NCI-H1105 (cell line): ENCODE measurements around the gene CHCHD5.
A peak's percentile ranks its signal among the peaks of the same experiment; 100 is the strongest.

ENCODE experiments used
- DNase-seq: peaks from one replicate; lab custom pipeline; 2025; lab: John Stamatoyannopoulos, UW

Gene CHCHD5

DNA sequence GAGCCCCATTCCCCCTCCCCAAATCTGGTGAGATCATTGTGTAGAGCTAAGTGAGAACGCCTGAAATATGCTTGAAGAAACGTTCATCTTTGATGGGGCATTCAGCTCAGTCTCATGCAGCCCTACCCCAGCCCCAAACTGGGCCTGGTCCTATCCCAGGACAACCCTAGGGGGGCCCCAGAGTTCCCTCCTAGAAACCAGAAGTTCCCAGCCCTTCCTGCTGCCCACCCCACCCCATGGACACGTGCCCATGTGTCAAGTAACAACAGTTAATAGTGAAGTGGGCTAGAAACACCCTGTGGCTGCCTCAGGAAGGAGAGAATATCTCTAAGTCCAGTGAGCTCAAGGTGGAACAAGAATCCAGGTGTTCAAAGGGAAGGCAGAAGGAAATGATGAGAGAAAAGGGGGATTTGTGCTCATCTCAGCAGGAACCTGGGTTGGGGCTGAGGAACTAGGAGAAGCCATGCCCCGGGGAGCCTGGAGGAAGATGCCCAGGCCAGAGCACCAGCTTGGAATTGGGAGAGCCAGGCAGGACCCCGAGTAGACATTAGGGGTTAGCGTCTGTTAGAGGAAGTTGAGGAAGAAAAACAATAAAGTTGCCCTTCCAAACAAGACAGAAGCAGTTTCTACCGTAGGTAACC, 41.2 kb downstream of the CHCHD5 start:
- DNase-seq, result no peak

DNA sequence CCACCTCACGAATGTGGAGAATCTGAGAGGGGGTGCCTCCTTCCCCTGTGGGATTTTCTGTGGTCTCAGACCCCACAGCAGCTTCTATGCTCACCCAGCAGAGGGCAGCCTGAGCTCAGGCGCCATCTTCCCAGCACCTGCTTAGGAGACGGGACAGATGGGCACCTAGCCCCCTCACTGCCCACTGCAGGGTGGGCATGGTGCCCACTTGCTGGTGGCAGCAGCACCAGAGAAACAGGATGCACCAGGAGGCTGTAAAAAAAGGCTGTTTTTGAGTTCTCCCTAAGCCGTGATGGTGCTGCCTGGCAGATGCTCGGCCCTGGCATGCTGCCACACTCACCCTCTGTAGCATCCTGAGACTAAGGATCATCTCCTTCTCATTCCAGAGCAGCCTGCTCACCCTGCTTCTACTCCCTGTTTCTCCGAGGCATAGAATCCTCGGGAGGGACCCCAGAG, 42.2 kb downstream of the CHCHD5 start:
- peak; percentile 59 for DNase-seq

DNA sequence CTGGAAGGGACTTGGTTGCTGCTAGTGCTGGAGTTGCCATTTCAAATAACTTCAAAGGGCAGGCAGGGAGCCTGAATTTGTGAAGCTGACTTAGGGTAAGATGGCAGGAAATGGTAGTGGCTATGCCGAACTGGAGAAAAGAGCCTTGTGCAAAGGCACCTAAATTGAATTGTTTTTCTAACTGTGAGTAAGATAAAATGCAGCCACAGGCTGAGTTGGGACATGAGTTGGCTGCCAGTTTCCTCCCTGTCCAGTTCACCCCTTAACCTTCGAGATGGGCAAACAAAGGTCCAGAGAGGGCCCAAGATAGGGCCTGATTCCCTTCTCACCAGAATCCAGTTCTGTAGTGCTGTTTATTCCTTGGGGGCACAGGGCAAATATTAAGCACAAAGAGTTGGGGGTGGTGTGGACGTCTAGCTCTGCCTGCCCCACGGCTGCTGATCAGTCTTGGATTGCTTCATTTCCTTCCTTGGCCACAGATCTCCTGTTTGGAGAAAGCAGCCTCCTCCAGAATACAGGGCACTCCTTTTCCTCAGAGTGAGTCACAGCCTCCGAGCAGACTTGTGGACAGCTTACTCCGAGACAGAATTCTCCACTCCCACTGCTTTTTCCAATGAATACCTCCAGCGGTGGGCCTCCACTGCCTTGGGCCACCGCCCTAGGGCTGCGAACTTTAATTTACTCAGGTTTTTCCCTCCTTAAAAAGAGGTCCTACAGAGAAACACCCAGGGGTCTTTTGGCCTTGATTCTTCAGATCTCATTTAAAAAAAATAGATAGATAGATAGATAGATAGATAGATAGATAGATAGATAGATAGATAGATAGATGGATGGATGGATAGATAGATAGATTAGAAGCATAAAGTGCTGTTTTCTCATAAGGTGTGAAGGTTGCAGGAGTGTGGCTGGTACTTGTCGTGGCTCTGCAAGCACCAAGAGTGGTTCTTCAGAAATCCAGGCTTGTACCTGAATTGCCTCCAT, 42.9 kb downstream of the CHCHD5 start:
- DNase-seq, result no peak

DNA sequence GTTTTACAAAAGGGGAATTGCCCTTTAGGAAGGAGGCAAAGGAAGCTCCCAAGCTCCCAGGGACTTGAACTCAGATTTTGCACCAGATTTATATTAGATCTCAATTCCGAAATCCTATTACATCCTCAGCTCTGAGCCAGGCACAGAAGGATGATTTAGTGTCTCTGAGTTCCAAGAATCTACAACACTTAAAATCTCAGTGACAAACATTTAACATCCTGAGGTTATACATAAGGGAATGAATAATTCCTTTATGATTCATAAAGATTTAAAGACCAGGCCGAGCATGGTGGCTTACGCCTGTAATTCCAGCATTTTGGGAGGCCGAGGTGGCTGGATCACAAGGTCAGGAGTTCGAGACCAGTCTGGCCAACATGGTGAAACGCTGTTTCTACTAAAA, 44.8 kb downstream of the CHCHD5 start:
- no peak for DNase-seq

DNA sequence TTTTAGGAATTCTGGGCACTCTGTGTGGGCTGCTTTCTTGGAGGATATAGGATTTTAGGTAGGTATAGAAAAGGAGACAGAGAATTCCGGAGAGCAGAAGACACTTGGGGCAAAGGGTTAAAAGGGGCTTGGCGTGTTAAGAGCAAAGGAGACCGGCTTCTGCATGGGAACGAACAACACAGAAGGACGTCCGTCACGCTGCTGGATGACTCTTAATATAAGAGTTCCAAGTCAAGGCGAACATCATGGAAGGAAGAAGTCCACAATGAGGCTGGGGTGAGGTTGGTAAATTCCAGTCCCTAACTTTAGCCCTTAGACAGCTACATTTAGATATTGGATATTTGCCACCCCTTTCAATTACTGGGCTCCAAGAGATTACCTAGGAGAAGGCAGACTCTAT, 45.4 kb downstream of the CHCHD5 start:
- DNase-seq, result no peak

DNA sequence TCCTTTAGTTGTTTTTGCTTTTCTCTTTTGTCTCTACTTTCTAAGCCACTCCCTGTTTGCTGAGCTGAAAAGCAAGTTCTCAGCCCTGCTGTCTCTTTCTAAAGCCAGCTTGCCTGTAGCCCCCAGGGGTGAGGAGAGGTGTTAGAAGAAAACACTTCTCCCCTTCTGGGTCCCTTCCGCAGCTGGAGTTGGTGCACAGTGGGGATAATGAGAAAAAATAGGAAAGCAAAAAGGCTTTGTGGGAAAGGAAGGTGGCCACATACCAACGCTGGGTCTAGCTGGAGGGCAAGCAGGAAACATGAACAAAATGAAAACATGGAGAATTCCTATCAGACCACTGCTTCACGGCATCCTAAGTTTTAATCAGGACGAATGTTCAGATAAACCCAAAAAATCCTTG, 45.9 kb downstream of the CHCHD5 start:
- no peak for DNase-seq

DNA sequence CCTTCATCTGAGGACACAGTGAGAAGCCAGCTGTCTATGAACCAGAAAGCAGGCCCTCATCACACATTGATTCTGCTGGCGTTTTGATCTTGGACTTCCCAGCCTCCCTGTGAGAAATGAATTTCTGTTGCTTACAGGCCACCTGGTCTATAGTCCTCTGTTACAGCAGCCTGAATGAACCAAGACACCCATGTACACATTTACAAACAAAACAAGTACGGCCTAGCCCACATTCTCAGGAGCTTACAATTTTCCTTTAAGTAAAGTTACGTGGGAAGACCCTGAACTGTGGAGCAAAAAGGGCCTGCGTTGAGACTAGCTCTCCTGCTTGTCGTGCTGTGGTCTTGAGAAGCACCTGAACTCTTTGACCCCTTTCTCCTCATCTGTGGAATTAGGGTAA, 49.3 kb downstream of the CHCHD5 start:
- no peak for DNase-seq

DNA sequence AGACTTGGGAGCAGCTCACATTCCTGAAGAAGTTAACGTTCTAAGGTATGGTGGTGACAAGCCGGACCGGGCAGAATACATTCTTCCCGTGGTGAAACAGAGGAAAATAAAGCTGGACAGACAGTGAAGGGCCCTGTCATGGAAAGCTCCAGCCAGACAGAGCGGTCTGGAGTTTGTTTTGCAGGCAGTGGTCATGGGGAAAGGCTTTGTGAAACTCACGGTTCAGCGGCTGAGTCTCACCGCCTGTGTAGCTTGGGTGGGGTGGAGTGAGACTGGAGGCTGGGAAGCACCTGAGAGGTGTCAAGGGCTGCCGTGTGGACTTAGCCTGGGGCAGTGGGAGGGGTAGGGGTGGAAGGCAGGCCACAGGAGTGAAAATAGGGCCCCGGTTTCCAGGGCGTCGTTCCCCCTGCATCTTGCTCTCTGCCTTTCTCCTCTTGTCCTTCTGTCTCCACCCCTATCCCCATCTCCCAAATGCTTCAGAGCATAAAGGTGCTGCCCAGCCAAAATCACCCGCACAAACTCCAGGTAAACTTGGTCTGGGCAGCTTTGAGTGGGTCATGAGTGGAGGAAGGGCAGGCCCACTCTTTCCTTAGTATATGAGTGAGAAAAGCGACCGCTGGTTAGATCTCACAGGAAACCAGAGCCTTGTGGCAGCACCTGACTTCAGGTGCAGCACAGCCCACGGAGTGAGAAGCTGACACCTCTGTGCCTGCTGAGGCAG, 49.9 kb downstream of the CHCHD5 start:
- DNase-seq, result no peak

DNA sequence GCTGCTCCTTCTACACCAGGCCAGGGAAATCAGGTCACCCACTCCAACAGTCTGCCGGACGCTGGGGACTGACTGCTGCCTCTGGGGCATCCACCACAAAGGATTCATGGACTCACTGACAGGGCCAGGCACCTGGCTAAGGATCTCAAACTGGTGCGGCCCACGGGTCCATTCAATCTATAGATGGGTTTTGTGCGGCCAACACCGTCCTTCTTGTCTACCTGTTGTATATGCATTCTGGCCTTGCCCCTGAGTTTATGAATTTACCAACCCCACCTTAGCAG, 50.4 kb downstream of the CHCHD5 start:
- DNase-seq, result no peak

DNA sequence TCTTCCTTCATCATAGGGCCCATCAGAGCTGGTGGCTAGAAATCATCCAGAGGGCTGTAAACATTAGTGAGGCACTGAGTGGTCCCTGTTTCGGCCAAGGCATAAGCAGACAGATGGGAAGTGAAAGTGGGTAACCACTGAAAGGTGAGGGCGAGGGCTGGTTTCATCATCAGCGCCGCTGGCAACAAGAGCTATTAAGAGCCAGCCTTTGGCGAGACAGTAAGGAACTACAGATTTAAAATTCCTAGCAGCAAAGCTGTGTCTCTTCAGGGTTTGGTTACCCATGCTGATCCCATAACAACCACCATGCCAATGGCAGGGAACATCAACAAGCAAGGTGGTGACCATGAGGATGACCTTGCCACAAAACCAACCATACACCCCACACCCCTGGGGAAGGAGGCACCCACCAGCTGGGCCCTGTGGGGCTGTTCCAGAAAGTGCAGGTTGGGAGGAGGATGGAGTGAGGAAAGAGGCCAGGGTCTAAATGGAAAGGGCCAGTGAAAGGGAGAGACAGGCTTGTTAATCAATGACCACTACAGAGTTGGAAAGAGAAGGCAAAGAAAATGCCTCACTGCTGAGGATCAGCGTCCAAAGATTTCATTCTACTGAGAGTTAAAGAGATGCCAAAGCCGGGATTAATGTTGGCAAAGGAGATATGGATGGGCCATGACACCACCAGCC, 52.3 kb downstream of the CHCHD5 start:
- DNase-seq, result no peak

DNA sequence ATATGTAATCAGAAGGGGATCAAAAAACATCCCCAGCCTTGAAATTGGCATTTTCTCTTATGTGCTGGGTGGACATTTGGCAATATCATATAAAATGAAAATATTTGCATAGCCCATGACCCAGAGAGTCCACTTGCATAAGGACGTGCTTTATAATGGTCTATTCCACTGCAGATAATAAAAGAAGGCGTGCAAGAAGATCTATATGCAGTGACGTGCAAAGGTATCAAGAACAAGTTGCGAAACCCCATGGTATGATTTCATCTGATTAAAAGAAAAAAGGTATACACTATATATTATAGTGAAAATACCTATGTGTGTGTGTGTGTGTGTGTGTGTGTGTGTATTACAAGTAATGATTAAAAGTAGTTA, 52.9 kb downstream of the CHCHD5 start:
- DNase-seq, result no peak
